Left renal pelvis (tissue), 4 donors: ENCODE measurements around the gene TRPM5. TPM values are rescaled to one million over a fixed set of nuclear protein-coding genes. Genes with fewer than 3 reads are reported as not detected.

Experiments used
- DNase-seq, 4 donors: peaks; one replicate each; pipeline ENCODE4 v3.0.0-alpha.2; 2013; ENCODE audit warnings: low read depth in 4 of 4, low spot score in 3 of 4
- polyA plus RNA-seq, 4 donors: library from polyadenylated mRNA; unstranded; fragments of 120-200 nt; gene quantifications; one replicate each; pipeline ENCODE4 v1.2.1, GENCODE V29; 2013; ENCODE audit not compliant: insufficient read length in 4 of 4

The TRPM5 gene
- polyA plus RNA-seq, 4 donors, result 0.61 to 5.6 (median 2.4) TPM

DNA sequence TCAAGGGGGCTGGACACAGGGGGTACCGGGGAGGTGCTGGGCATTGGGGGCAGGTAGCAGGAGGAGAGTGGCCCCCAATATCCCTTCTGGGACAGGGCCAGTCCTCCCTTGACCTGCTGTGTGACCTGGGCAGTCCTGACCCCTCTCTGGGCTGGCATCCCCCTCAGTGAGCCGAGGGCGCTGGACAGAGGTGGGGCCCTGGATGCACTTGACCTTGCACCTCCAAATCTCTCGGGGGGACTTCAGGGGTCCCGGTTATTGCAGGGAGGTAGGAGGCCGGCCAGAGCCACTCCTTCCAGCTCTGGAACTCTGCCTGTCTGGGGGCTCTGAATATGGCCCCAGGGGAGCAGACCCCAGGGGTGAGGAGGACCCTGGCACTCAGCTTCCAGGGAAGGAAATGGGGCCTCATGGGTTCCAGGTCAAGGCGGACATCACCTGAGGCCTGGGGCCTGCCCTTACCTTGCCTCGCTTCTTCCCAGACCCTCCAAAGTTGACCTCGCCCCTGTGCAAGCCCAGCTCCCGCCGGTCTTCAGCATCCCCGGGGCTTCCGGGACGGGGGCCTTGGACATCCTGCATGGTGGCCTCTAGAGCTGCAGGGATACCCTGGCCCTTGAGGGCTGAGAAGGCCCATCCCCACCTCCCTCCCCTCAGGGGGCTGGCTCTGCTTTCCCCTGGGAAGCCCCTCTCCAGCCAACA, 21.7 kb downstream of the TRPM5 start:
- DNase-seq, result no peak

DNA sequence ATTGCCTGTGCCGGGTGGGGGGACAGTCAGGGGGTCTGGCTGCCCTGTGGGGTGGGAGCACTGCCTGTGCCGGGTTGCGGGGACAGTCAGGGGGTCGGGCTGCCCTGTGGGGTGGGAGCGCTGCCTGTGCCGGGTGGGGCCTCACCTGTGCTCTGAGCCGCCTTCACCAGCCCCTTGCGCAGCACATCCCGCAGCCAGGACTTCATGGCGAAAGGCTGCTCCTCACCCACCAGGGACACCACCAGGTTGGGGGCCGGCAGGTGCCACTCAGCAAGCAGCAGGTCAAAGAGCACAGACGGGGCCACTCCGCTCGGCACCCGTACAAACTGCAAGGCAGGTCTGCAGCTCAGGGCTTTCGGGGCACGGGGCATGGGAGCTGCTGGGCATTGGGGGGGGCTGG, 22.3 kb downstream of the TRPM5 start:
- DNase-seq, result no peak

DNA sequence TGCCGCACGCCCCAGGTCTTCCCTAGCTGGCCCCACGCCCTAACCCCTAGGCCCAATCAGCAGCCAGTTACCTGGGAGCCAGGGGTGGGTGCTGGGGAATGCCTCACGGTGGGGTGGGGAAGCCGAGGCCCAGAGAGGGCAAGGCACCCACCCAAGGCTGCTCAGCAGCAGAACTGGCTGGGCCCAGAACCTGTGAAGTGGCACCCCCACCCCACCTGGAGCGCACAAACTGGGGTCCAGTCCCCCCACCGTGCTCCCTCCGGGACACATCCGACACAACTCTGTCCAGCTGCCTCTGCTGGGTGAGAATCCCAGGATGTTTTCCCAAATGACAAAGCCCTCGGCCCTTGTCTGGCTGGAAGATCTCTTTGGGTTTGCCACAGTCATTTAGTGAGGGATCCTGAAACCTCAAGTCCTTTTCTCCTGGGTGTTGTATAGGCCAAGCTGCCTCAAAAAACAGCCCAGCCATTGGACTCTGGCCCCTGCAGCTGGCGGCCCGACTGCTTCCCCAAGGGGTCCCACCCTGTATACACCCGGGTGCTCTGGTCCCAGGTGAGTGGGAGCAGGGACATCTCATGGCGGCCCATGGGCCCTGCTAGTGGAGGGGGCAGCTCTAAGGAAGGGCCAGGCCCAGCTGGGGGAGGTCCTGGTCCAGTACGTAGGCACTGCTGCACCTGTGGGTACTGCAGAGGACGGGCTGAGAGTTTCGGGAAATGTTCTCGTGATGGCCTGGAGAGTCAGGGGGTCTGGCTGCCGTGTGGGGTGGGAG, 22.9 kb downstream of the TRPM5 start:
- no peak for DNase-seq

- peak in 3 of 4 donors; percentile 60 to 69 (median 66) for DNase-seq
These were observed 23.6 kb downstream of the TRPM5 start for GRCh38 chr11:2420502-2421225.

GRCh38 chr11:2419638-2420501, 24.4 kb downstream of the TRPM5 start:
- peak; percentile 61 to 73 (median 63) for DNase-seq

DNA sequence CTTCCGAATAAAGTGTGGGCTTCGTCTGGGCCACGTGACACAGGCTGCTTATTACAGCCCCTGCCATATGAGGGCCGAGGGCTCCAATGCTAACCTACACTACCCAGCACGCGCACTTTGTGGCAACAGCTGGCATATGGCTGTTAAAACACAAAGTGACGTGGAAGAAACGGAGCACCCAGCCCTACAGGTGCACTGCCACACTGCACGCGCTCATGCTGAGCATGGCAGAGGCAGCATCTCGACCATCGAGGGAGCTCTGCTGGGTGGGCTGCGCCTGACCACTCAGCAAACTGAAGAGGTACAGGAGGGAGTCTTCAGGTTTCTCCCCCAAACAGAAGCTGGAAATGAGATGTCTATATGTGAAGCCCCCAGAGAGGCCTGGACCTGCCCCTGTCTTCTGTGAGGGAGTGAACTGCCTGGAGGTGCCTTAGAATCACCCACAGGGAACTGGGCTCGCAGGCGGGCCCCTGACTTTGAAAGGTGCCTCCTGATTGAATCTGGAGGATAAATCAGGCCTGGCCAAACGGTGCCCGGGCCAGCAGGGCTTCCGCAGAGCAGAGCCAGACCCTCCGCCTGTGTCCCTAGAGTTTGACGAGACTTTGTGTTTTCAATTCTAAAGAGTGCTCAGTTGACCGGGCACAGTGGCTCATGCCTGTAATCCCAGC, 25.5 kb downstream of the TRPM5 start:
- no peak for DNase-seq

DNA sequence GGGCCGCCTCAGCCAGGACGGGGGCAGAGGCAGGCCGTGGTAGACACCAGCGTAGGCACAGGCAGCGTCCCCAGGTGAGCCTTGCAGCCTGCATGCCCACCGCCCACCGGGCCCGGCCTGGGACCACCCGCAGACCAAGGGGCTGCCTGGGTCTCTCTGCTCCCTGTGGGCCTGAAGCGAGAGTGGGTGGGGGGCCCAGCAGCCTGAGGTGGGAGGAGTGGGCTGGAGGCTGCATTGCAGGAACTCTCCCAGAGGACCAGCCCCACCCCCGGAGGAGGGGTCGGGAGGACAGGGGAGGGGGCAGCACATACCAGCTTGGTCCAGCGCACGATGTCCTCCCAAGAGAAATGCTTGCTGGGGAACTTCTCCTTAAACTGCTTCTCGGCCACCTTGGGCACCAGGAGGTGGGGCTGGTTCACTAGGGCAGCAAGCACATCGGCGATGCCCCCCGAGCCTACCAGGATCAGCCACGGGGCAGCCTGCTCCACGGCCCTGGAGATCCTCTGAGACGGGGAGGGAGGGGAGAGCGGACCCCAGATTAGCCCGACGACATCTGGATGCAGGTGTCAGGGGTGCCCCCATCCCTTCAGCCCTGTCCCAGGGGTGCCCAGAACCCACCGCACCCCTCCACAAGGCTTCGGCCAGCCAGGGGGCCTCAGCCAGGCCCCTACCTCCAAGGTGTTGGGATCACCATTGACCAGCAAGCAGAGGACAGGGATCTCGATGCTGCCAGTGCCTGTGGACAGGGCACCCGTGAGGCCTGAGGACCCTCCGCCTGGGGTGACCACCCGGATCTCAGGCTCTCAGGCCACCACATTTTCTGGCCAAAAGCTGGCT, 26.2 kb downstream of the TRPM5 start:
- DNase-seq, result no peak

DNA sequence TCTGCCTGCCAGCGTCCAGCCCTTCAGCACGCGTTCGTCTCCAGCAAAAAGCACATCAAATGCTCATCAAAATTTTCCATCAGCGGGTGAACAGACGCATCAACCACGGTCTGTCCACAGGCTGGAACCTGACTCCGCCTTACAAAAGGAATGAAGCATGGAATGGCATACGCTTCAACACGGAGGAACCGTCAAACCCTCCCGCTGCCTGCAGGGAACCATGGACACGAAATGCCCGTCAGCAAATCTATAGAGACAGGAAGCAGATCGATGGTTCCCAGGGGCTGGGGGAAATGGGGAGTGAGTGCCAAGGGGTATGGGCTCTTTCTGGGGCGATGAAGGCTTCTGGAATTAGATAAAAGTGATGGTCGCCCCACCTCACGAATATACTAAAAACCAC, 27.5 kb downstream of the TRPM5 start:
- no peak for DNase-seq

- no peak for DNase-seq
These were observed 28.5 kb downstream of the TRPM5 start for GRCh38 chr11:2415601-2416380.

DNA sequence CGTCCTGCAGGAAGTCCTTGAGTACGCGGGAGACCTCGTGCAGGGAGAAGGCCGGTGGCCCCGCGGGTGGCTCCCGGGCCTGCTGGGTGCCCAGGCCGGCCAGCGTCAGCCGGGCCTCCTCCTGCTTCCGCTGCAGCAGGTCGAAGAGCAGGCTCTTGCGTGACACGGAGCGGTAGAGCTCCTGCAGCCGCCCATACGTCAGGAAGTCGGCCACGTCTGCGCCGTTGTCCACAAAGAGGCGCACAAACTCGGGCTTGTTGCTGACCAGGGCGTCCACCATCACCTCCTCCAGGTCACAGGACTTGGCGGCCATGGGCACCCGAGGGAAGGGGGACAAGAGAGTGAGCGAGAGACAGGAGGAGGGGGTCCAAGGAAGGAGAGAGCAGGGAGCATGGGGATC, 29.1 kb downstream of the TRPM5 start:
- no peak for DNase-seq

DNA sequence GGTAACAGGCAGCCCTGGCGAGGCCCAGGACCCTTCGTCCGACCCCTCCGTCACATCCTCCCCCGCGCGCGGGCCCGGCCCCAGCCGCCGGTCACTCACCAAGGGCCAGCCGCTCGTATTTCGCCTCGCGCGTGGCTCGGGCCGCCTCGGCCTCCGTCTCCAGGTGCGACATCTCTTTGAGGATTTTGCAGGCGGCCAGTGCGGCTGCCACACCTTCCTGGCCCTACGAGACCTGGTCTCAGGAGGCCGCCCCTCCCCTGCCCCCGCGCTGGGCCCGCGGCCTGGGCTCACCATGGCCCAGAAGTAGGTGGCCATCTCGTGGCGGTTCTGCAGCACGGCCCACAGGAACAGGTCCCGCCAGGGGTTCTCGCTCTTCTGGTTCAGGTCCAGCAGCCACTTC, 29.7 kb downstream of the TRPM5 start:
- no peak for DNase-seq

GRCh38 chr11:2413742-2414579, 30.4 kb downstream of the TRPM5 start:
- no peak for DNase-seq

DNA sequence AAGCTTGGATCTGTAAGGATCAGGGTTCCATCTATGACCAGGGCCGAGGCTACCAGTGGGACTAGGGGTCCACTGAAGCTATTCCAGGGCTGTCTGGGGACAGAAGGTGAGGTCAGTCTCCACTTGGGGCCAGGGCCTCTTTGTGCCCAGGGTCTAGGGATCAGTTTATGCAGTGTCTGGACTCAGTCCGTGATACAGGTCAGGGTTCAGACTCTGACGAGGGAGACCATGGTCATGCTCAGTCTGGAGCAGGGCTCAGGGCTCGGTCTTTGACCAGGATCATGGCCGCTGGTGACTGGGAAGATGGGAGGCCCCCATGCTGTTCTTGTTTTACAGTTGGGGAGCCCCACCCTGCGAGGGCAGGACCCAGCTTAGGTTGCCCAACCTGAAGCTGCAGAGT, 32.0 kb downstream of the TRPM5 start:
- no peak for DNase-seq

DNA sequence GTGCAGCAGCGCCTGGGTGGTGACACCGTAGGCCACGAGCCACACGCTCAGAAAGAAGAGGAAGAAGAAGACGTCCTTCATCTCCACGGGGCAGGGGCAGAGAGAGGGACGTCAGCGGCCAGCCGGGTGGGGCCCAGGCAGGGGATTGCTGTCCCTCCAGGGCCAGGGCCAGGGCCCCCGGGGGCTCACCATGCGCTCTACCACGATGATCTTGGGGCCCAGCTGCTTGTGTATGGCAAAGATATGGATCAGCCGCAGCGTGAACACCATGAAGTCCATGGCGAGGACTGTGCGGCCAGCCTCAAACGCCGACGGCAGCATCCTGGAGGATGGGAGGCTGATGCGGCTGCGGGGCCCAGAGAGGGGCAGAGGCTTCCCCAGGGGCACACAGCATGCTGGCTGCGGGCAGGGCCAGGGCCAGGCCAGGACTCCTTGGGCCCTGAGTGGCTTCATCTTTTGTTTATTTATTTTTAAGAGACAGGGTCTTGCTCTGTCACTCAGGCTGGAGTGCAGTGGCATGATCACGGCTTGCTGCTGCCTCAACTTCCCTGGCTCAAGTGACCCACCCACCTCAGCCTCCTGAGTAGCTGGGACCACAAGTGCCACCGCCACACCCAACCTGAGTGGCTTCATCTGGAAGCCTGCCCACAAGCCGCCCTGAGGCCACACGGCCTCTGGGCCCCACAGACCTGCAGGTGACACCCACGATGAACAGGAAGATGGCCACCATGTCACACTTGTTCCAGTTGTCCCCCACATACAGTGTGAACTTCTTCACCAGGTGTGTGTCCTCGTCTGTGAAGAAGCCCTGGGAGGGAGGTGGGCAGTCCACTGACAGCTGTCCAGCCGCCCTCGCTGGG, 32.6 kb downstream of the TRPM5 start:
- no peak for DNase-seq

DNA sequence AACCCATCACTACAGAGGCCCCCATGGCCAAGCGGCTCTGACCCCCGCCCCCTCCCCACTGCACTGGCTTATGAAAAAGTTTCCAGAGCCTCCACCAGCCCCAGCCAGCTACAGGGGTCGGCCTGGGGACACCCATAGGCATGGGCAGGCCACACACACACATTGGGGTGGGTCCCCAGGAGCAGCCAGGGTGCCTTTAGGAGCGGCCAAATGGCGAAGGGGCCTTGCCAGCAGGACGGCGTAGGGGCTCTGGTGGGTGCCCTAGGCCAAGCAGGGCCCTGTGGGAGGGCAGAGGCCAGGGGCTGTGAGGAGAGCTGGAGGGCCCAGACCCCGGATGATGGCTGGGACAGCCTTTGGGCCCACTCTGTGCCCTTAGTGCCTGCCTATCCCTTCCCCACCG, 33.7 kb downstream of the TRPM5 start:
- DNase-seq, result no peak

DNA sequence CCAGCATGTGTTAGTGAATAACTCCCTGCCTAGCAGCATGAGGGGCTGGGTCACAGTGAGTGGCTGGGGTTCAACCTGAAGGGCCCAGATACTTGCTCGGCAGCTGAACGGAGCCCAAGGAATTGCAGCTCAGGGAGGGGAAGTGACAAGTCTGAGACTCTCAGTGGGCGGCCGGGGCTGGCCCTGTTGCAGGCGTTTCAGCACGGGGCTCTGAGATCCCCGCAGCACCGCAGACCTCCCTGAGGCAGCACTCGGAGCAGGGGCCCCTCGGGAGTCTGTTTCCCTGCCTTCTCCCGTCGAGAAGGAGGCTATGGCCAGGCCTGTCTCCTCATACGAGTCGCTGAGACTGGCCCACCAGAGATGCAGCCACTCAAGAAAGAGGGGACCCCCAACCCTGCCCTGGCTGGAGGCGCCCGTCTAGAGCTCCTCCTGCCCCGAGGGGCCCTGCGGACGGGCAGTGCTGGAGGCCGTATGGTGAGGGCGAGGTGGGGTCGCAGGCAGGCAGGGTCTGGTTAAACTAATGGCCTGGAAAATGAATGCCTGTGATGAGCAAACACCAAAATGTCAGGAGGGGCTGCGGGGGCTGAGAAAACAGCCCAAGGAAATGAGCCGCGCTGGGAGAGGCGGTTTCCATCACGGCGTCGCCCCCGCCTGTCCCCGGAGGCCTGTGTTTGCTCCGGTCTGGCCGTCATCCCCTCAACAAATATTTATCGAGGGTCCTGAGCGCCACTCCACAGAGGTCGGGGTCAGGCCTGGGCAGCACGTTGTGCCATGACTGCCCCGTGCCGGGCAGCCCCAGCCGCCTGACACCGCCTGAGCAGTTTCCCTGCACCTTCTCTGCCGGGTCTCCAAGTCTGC, 34.5 kb downstream of the TRPM5 start:
- DNase-seq, result peak in 3 of 4 donors; percentile 47 to 63 (median 52)
